Stimulated activated CD4-positive, alpha-beta T cell treated with anti-CD3 and anti-CD28 coated beads, TNF-alpha, amount 100 ng/mL, for 4 hours (primary cell): ENCODE data around the gene ASNS.
"Not testable (repeated sequence)": the region's sequence is repeated elsewhere in the genome, so short reads cannot be mapped to it uniquely, and the experiment has no call there.

Experiments used
- DNase-seq, 3 experiments: peaks; one replicate each; pipeline ENCODE4 v3.0.0-alpha.2; 2020; ENCODE audit warnings: low read depth in 3 of 3

ASNS gene

GRCh38 chr7:97872025-97872669 lies at the start of gene ASNS:
Gene ASNS (minus strand): TSS chr7:97872408. CDS start chr7:97869156, 3,252 bp downstream.
- peak; percentile 82 to 84 (median 83) for DNase-seq

- DNase-seq: not testable (repeated sequence)
Observed at GRCh38 chr7:97921254-97921653, 49.0 kb upstream of the ASNS start.

GRCh38 chr7:97915267-97915666 lies 43.1 kb upstream of the ASNS start:
- not testable (repeated sequence) for DNase-seq

- DNase-seq: not testable (repeated sequence)
Observed at GRCh38 chr7:97912294-97912693, 40.1 kb upstream of the ASNS start.

- not testable (repeated sequence) for DNase-seq
Observed at GRCh38 chr7:97896893-97897292, 24.7 kb upstream of the ASNS start.

- not testable (repeated sequence) for DNase-seq
Observed at GRCh38 chr7:97891721-97892120, 19.5 kb upstream of the ASNS start.

GRCh38 chr7:97879527-97879926 lies 7.3 kb upstream of the ASNS start:
- DNase-seq: not testable (repeated sequence)

- not testable (repeated sequence) for DNase-seq
Observed at GRCh38 chr7:97874894-97875293, 2.7 kb upstream of the ASNS start.

- DNase-seq: no peak
Observed at GRCh38 chr7:97873606-97874005, 1.4 kb upstream of the ASNS start.

GRCh38 chr7:97871659-97872024 lies 566 bp downstream of the ASNS start:
- DNase-seq: peak; percentile 5 to 23 (median 8)

GRCh38 chr7:97868788-97869187 lies 3.4 kb downstream of the ASNS start:
- DNase-seq: no peak

GRCh38 chr7:97868314-97868713 lies 3.9 kb downstream of the ASNS start:
- no peak for DNase-seq

- DNase-seq: no peak
Observed at GRCh38 chr7:97865104-97865503, 7.1 kb downstream of the ASNS start.

GRCh38 chr7:97859606-97860204 lies 12.5 kb downstream of the ASNS start:
- DNase-seq: no peak

- no peak for DNase-seq
Observed at GRCh38 chr7:97858221-97858620, 14.0 kb downstream of the ASNS start.

- no peak for DNase-seq
Observed at GRCh38 chr7:97857544-97857943, 14.7 kb downstream of the ASNS start.

GRCh38 chr7:97851683-97852082 lies 20.5 kb downstream of the ASNS start:
- no peak for DNase-seq

- DNase-seq: not testable (repeated sequence)
Observed at GRCh38 chr7:97850262-97851031, 21.8 kb downstream of the ASNS start.

GRCh38 chr7:97847791-97848190 lies 24.4 kb downstream of the ASNS start:
- DNase-seq: no peak

- no peak for DNase-seq
Observed at GRCh38 chr7:97846945-97847344, 25.3 kb downstream of the ASNS start.

- DNase-seq: no peak
Observed at GRCh38 chr7:97845622-97846203, 26.5 kb downstream of the ASNS start.

GRCh38 chr7:97844036-97844435 lies 28.2 kb downstream of the ASNS start:
- no peak for DNase-seq
